NCI-H1417 treated with DMSO at 0.1 percent for 48 hours (cell line): ENCODE results near the gene LRRC75A.
"Not testable (repeated sequence)": the region's sequence is repeated elsewhere in the genome, so short reads cannot be mapped to it uniquely, and the experiment has no call there.

Experiments used
- DNase-seq: peaks from one replicate; lab custom pipeline; 2025; lab: John Stamatoyannopoulos, UW

LRRC75A gene

GRCh38 chr17:16450028-16450427 is 42.0 kb downstream of the LRRC75A start:
- DNase-seq = no peak

- no peak for DNase-seq
Observed at GRCh38 chr17:16449121-16449570, 42.8 kb downstream of the LRRC75A start.

GRCh38 chr17:16448490-16448889 is 43.5 kb downstream of the LRRC75A start:
- no peak for DNase-seq

- DNase-seq = no peak
Observed at GRCh38 chr17:16447676-16448075, 44.3 kb downstream of the LRRC75A start.

- no peak for DNase-seq
Observed at GRCh38 chr17:16446338-16446983, 45.5 kb downstream of the LRRC75A start.

GRCh38 chr17:16444258-16444886 is 47.6 kb downstream of the LRRC75A start:
- DNase-seq = no peak

- DNase-seq = no peak
Observed at GRCh38 chr17:16443511-16444257, 48.3 kb downstream of the LRRC75A start.

DNA sequence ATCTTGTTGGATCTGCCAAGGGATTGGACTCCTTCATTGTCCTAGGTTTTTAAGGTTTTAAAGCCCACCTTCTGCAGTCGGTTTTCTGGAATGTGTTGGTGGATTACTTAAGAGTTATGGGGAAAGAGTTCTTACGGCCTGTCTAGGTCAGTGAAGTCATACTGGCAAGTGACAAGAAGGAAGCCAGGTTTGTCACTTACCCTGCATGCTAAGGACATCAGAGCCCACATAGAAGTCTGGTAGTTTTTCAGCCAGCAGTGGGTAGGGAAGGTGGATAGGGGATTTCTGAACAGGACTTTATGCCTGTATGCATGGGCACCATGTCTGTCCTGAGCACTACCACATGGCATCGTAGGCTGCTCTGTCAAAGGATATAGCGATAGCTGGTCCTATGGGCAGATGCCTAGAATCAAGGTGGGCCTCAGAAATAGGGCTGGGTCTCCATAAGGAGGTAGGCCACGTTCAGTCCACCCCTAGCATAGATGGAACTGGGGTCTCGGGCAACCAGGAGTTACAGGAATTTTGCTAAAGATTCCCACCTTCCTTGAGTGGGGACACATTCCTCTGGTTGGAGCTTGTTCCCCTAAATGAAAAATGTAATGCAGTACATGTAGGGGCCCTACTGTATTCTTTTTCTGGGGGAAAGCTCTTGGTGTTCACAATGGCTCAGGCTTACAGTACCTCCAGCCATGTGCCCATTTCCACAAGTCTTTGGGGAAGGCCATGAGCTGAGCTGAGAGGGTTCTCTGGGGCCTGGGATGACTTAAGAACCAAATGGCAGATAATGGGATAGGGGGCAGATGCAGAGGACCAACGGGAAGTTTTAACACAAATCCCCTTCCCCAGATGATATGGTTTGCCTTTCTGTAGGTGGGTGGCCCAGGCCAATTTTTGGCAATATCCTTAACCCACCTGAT is 49.1 kb downstream of the LRRC75A start:
- DNase-seq = no peak

GRCh38 chr17:16442141-16442540 is 49.9 kb downstream of the LRRC75A start:
- no peak for DNase-seq

- DNase-seq = no peak
Observed at GRCh38 chr17:16440901-16441629, 50.9 kb downstream of the LRRC75A start.

DNA sequence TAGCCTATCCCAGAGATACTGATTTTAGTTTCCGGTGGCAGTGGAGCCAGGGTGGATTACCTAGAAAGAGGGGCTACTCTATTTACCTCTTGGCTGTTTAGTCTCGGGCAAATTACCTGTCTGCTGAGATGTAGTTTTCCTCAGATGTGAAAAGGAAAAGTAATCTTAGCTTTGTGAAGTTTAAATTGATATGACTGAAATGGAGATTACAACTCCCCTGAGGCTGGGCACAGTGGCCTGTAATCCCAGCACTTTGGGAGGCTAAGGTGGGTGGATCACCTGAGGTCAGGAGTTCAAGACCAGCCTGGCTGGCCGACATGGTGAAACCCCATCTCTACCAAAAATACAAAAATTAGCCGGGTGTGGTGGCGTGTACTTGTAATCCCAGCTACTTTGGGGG is 51.6 kb downstream of the LRRC75A start:
- DNase-seq = not testable (repeated sequence)

DNA sequence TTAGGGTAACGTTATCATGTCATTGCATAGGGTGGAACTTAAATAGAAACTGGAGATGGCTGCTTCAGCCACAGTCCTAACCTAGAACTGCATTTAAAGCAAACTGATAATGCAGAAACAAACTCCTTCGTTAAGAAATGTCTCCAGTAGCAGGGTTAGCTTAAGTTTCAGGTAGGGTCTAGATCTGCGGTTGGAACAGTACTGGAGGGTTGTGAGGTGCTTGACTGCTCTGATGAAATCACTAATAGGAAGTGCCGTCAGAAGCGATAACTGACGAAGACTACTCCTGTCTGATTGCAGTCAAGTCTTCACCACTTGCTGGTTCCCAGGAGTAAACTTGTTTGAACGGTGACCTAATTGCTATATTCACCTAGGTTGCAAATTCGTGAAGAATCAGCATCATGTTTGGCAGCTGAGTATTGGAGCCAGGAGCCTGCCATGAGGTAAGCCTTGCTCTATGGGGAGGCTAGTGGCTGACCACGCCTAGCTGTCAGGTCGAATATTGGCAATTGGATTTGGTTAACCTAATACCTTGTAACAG is 52.1 kb downstream of the LRRC75A start:
- no peak for DNase-seq

DNA sequence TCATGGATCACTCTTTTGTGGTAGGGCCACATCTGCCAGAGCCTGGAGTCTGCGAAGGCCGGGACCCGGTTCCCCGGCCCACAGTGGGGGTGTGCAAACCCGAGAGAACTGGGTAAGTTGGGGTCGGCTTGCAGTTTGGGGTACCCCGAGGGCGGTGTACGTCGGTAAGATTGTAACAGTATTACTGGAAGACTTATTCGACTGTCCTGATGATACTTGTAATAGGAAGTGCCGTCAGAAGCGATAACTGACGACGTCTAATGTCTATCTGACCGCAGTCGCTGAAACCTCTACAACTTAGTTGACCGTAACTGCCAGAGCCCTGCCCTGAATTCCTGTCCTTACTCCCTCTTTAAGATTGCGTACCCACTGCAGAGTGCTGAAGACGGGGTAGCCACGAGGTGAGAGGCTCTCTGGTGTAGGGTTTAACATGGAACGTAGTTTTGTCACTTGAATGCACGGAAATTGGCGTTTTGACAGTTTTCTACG is 52.6 kb downstream of the LRRC75A start:
- DNase-seq = no peak

GRCh38 chr17:16438557-16439302 is 53.3 kb downstream of the LRRC75A start:
- DNase-seq = peak; percentile 90

DNA sequence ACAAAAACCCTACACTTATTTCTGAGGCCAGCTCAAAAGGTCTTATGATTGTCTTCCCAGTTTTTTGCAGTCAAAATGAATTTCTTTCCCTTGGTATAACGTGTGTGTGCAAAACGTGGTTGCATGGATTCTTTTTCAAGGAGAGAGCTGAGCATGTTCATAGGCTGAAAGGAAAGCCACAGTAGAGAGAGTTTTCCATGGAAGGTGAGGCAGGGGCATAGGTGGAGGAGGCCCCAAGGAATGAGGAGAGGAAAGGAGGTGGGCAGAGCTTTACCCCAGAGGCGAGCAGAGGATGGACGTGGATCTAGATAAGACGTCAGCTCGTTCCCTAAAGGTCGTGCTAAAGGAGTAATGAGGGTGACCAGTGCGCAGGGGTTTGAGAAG is 53.8 kb downstream of the LRRC75A start:
- DNase-seq = no peak

GRCh38 chr17:16437083-16437482 is 54.9 kb downstream of the LRRC75A start:
- no peak for DNase-seq

- DNase-seq = no peak
Observed at GRCh38 chr17:16435925-16436886, 55.8 kb downstream of the LRRC75A start.

DNA sequence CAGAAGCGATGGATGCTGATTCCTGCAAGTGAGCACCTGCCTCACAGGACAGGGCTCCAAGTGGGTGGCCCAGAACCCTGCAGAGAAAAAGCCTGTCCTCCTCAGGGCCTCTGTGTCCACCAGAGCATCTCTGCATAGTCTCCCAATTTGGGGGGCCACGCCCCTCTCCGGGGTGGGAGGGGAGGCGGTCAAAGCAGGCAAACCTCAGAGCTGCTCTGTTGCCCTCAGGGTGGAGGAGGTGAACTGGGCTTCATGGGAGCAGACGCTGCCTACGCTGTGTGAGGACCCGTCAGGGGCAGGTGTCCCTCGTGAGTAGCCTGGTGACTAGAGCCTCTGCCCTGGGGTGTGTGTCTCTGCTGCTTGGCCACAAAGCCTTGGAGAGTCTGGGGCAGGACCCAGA is 57.3 kb downstream of the LRRC75A start:
- no peak for DNase-seq

GRCh38 chr17:16433514-16433913 is 58.5 kb downstream of the LRRC75A start:
- no peak for DNase-seq
